SK-N-SH (cell line): Measurements from ENCODE around the gene CACNA1H.

ENCODE experiments used
- EP300 ChIP-seq, 2 experiments: IDR thresholded peaks; 2 replicates each; pipeline versions ENCODE4 v1.4.0 to v1.6.1; 2012; ENCODE audit warnings: borderline replicate concordance in 1 of 2, low read depth in 1 of 2, low read length in 1 of 2
- FOSL2 ChIP-seq: IDR thresholded peaks from 2 replicates; pipeline ENCODE4 v1.4.0; 2012; ENCODE audit warnings: low read depth, mild to moderate bottlenecking, moderate library complexity, borderline replicate concordance
- FOXM1 ChIP-seq: IDR thresholded peaks from 2 replicates; pipeline ENCODE4 v1.4.0; 2012; ENCODE audit warnings: low read depth, mild to moderate bottlenecking
- MEF2A ChIP-seq: IDR thresholded peaks from 2 replicates; pipeline ENCODE4 v1.4.0; 2012; ENCODE audit warnings: low read depth, borderline replicate concordance
- MXI1 ChIP-seq: IDR thresholded peaks from 2 replicates; pipeline ENCODE4 v1.6.1; 2012; ENCODE audit warnings: mild to moderate bottlenecking, low read depth, low read length, improper control_type of control experiment
- POLR2AphosphoS5 ChIP-seq: IDR thresholded peaks from 2 replicates; pipeline ENCODE4 v1.6.1; 2012; ENCODE audit warnings: low read depth, low read length
- RXRA ChIP-seq: IDR thresholded peaks from 2 replicates; pipeline ENCODE4 v1.4.0; 2012; ENCODE audit warnings: low read depth, mild to moderate bottlenecking, borderline replicate concordance
- SMC3 ChIP-seq: IDR thresholded peaks from 2 replicates; pipeline ENCODE4 v1.6.1; 2012; ENCODE audit warnings: low read depth, low read length, improper control_type of control experiment
- TAF1 ChIP-seq: IDR thresholded peaks from 2 replicates; pipeline ENCODE4 v1.6.1; 2012; ENCODE audit warnings: low read depth, mild to moderate bottlenecking, low read length, moderate library complexity, borderline replicate concordance
- TF ChIP-seq, protein P1 (sequence below): fragments of 200-600 bp; sonication (generic); IDR thresholded peaks from 2 replicates; pipeline ENCODE4 v1.6.1; 2017; ENCODE audit warnings: antibody characterized with exemption, mild to moderate bottlenecking, moderate library complexity
- TF ChIP-seq, protein P2 (sequence below): fragments of 150-350 bp; IDR thresholded peaks from 2 replicates; pipeline ENCODE4 v1.6.1; 2017; ENCODE audit warnings: antibody characterized with exemption, low read length, low read depth, borderline replicate concordance
- TF ChIP-seq, protein P3 (sequence below): IDR thresholded peaks from 2 replicates; pipeline ENCODE4; 2012
- TF ChIP-seq, protein P4 (sequence below): IDR thresholded peaks from 2 replicates; pipeline ENCODE4 v1.4.0; 2012; ENCODE audit warnings: low read depth

DNA sequence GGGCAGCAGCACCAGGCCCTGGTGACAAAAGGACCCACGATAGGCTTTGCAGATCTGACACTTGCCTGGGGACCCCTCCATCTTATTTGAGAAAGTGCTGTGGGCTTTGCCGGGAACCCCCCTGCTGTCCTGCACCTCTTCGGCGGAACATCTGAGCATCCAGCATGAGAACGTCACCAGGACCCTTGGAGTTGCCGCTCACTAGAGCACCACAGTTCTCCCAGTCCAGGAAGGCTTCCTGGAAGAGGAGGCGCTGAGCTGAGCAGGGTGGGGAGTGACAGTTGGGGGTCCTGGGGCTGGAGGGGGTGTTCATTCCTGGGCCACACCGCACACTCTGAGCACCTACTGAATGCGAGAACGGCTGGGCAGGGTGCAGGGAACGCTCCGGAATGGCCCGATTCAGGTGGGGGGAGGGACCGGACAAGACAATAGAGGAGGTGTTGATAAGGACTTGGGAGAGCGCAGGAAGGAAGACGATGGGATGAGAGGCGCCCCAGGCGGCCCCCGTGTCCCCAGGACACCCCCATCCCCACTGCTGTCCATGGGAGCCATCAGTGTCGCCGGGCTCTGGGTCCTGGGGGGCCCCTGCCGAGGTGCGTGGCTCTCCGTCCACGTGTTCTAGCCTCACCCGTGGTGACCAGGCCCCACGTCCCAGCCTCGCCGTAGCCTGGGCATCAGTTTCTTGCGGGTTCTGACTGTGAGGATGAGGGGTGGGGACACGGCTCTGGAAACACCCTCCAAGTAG lies 24.8 kb upstream of the CACNA1H start:
- TF ChIP-seq, protein P1, sequence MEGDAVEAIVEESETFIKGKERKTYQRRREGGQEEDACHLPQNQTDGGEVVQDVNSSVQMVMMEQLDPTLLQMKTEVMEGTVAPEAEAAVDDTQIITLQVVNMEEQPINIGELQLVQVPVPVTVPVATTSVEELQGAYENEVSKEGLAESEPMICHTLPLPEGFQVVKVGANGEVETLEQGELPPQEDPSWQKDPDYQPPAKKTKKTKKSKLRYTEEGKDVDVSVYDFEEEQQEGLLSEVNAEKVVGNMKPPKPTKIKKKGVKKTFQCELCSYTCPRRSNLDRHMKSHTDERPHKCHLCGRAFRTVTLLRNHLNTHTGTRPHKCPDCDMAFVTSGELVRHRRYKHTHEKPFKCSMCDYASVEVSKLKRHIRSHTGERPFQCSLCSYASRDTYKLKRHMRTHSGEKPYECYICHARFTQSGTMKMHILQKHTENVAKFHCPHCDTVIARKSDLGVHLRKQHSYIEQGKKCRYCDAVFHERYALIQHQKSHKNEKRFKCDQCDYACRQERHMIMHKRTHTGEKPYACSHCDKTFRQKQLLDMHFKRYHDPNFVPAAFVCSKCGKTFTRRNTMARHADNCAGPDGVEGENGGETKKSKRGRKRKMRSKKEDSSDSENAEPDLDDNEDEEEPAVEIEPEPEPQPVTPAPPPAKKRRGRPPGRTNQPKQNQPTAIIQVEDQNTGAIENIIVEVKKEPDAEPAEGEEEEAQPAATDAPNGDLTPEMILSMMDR: no peak
- TF ChIP-seq MXI1: no peak
- TF ChIP-seq, protein P2, sequence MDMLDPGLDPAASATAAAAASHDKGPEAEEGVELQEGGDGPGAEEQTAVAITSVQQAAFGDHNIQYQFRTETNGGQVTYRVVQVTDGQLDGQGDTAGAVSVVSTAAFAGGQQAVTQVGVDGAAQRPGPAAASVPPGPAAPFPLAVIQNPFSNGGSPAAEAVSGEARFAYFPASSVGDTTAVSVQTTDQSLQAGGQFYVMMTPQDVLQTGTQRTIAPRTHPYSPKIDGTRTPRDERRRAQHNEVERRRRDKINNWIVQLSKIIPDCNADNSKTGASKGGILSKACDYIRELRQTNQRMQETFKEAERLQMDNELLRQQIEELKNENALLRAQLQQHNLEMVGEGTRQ: no peak
- TF ChIP-seq EP300 (IDR thresholded peaks at IDR 0.05; ENCODE audit: borderline replicate concordance in 1 of 2, low read depth in 1 of 2, low read length in 1 of 2): no peak
- no peak for TF ChIP-seq FOSL2
- no peak for TF ChIP-seq FOXM1
- no peak for TF ChIP-seq TAF1
- no peak for TF ChIP-seq RXRA
- TF ChIP-seq, protein P3, sequence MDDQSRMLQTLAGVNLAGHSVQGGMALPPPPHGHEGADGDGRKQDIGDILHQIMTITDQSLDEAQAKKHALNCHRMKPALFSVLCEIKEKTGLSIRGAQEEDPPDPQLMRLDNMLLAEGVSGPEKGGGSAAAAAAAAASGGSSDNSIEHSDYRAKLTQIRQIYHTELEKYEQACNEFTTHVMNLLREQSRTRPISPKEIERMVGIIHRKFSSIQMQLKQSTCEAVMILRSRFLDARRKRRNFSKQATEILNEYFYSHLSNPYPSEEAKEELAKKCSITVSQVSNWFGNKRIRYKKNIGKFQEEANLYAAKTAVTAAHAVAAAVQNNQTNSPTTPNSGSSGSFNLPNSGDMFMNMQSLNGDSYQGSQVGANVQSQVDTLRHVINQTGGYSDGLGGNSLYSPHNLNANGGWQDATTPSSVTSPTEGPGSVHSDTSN: no peak
- TF ChIP-seq SMC3: no peak
- TF ChIP-seq POLR2AphosphoS5: no peak
- no peak for TF ChIP-seq MEF2A
- TF ChIP-seq, protein P4, sequence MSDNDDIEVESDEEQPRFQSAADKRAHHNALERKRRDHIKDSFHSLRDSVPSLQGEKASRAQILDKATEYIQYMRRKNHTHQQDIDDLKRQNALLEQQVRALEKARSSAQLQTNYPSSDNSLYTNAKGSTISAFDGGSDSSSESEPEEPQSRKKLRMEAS: no peak
